Measurements from ENCODE around the gene EDNRA. TPM values are rescaled to one million over a fixed set of nuclear protein-coding genes. Genes with fewer than 3 reads are reported as not detected.

EDNRA gene
- 0.16 and 0.25 TPM in 2 replicates for total RNA-seq

GRCh38 chr4:147480891-147481576 lies at the start of gene EDNRA:
TSS of gene EDNRA (plus strand) at chr4:147481097. CDS start at chr4:147485682, 4,585 bp downstream.

Other genes starting within 250 kb of the EDNRA start
- gene TMEM184C, start 136.3 kb downstream of the EDNRA start, total RNA-seq = 19.1 and 42.2 TPM in 2 replicates
- 5.8 and 13.2 TPM in 2 replicates for gene PRMT9, start 203.1 kb downstream of the EDNRA start, total RNA-seq